ENCODE data around the gene DMXL1.

DNA sequence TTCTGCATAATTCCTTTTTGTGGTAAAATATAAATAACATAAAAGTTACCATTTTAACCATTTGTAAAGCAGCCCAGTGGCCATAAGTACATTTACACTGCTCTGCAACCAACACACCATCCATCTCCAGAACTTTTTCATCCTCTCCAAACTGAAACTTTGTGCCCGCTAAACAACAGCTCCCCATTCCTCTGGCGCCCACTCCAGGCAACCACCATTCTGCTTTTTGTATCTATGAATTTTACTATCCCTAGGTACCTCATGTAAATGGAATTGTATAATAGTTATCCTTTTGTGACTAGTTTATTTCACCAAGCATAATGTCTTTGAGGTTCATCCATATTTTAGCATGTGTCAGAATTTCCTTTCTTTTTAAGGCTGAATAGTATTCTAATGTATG is 141.1 kb downstream of the DMXL1 start:
- TF ChIP-seq, protein P1, sequence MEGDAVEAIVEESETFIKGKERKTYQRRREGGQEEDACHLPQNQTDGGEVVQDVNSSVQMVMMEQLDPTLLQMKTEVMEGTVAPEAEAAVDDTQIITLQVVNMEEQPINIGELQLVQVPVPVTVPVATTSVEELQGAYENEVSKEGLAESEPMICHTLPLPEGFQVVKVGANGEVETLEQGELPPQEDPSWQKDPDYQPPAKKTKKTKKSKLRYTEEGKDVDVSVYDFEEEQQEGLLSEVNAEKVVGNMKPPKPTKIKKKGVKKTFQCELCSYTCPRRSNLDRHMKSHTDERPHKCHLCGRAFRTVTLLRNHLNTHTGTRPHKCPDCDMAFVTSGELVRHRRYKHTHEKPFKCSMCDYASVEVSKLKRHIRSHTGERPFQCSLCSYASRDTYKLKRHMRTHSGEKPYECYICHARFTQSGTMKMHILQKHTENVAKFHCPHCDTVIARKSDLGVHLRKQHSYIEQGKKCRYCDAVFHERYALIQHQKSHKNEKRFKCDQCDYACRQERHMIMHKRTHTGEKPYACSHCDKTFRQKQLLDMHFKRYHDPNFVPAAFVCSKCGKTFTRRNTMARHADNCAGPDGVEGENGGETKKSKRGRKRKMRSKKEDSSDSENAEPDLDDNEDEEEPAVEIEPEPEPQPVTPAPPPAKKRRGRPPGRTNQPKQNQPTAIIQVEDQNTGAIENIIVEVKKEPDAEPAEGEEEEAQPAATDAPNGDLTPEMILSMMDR (IDR thresholded peaks at IDR 0.05): no peak
- TF ChIP-seq POLR2A (IDR thresholded peaks at IDR 0.05): no peak
